GM12878 (cell line): Measurements from ENCODE around the gene DPYSL4. TPM values are rescaled to one million over a fixed set of nuclear protein-coding genes. Genes with fewer than 3 reads are reported as not detected.

Experiments used
- ATAC-seq: fragments of 200-7000 bp; cut with Tn5 transposase; 3 replicates; pipeline ENCODE4 v1.9.1; 2020; ENCODE audit warnings: mild to moderate bottlenecking, moderate library complexity
- BruUV-seq: library from RNA; stranded (reverse); fragments of 400-500 nt; replicated peaks from 2 replicates; lab custom pipeline; 2021; lab: Mats Ljungman, UMichigan
- CTCF ChIA-PET: fragments of 300-600 bp; sonication (Branson Sonifier 250); formaldehyde crosslinking; extraction: SDS; loops from one replicate; lab custom pipeline; 2021; ENCODE audit warnings: inconsistent platforms; lab: Yijun Ruan, JAX
- POLR2A ChIA-PET: fragments of 350-600 bp; formaldehyde crosslinking; extraction: SDS; loops from one replicate; lab custom pipeline; 2021; ENCODE audit warnings: inconsistent platforms; lab: Charles Lee
- RAD21 ChIA-PET: fragments of 300-600 bp; sonication (Branson Sonifier 250); formaldehyde crosslinking; loops from one replicate; lab custom pipeline; 2023; ENCODE audit warnings: antibody characterized with exemption; ENCODE audit not compliant: unreplicated experiment; lab: Charles Lee
- SMC1A ChIA-PET: fragments of 300-600 bp; sonication (Branson Sonifier 250); formaldehyde crosslinking; loops from one replicate; lab custom pipeline; 2023; ENCODE audit not compliant: unreplicated experiment, uncharacterized antibody; lab: Charles Lee
- DNase-seq: peaks from one replicate; pipeline ENCODE4 v3.0.0-alpha.2; 2011; ENCODE audit warnings: low read depth, low spot score
- FAIRE-seq: peaks from 3 replicates; lab custom pipeline; 2011; peaks lifted over from hg19 to GRCh38; lab: Jason Lieb, UNC
- H2AFZ ChIP-seq: 2 replicates; pipeline ENCODE4 v1.6.0; 2011; ENCODE audit warnings: low read depth, low read length, control low read depth; ENCODE audit not compliant: control insufficient read depth
- H3K27ac ChIP-seq: 2 replicates; pipeline ENCODE4 v1.5.1; 2011; ENCODE audit warnings: control low read depth; ENCODE audit not compliant: control insufficient read depth, insufficient read depth
- H3K27me3 ChIP-seq, 2 experiments: replicated peaks in 1 of 2; 2 replicates each; pipeline versions ENCODE4 v1.6.0 to v1.6.1; 2011; ENCODE audit warnings: low read length in 1 of 2; ENCODE audit not compliant: control insufficient read depth in 2 of 2, insufficient read depth in 2 of 2
- H3K36me3 ChIP-seq, 2 experiments: 2 replicates each; pipeline ENCODE4 v1.5.1; 2011; ENCODE audit warnings: low read length in 1 of 2; ENCODE audit not compliant: control insufficient read depth in 2 of 2, insufficient read depth in 2 of 2
- H3K4me1 ChIP-seq: 2 replicates; pipeline ENCODE4 v1.6.1; 2011; ENCODE audit warnings: mild to moderate bottlenecking, low read length, moderate library complexity, mixed read lengths; ENCODE audit not compliant: control insufficient read depth, insufficient read depth
- H3K4me2 ChIP-seq: 2 replicates; pipeline ENCODE4 v1.6.0; 2011; ENCODE audit warnings: control low read depth; ENCODE audit not compliant: control insufficient read depth, insufficient read depth
- H3K4me3 ChIP-seq: fragments of 200-600 bp; sonication (generic); 2 replicates; pipeline ENCODE4 v1.5.1; 2016
- H3K79me2 ChIP-seq: 2 replicates; pipeline ENCODE4 v1.6.0; 2011; ENCODE audit warnings: low read length; ENCODE audit not compliant: control insufficient read depth, insufficient read depth
- H3K9ac ChIP-seq: 2 replicates; pipeline ENCODE4 v1.8.0; 2011; ENCODE audit warnings: low read length, control low read depth, mixed read lengths; ENCODE audit not compliant: control insufficient read depth, insufficient read depth
- H3K9me3 ChIP-seq: replicated peaks from 3 replicates; pipeline ENCODE4 v1.5.1; 2011; ENCODE audit warnings: mild to moderate bottlenecking, low read length; ENCODE audit not compliant: control insufficient read depth, insufficient read depth
- H4K20me1 ChIP-seq: 2 replicates; pipeline ENCODE4 v1.6.0; 2011; ENCODE audit not compliant: control insufficient read depth, insufficient read depth
- BCL3 ChIP-seq: IDR thresholded peaks from 2 replicates; pipeline ENCODE4 v1.6.1; 2011; ENCODE audit warnings: borderline replicate concordance, low read depth, mild to moderate bottlenecking, moderate library complexity, low read length; ENCODE audit not compliant: insufficient read depth, poor library complexity, severe bottlenecking
- BMI1 ChIP-seq: fragments of 450-650 bp; IDR thresholded peaks from 2 replicates; pipeline ENCODE4 v1.6.1; 2016; ENCODE audit warnings: mild to moderate bottlenecking, moderate library complexity, borderline replicate concordance
- E2F4 ChIP-seq: IDR thresholded peaks from 2 replicates; pipeline ENCODE4 v1.6.1; 2012; ENCODE audit warnings: low read depth, low read length, improper control_type of control experiment
- E4F1 ChIP-seq: fragments of 450-650 bp; IDR thresholded peaks from 2 replicates; pipeline ENCODE4 v1.6.1; 2018; ENCODE audit warnings: borderline replicate concordance, mild to moderate bottlenecking; ENCODE audit not compliant: partially characterized antibody
- FOS ChIP-seq: IDR thresholded peaks from 3 replicates; pipeline ENCODE4 v1.6.1; 2011; ENCODE audit warnings: borderline replicate concordance; ENCODE audit not compliant: insufficient read length; ENCODE audit errors: extremely low read depth
- HDGF ChIP-seq: fragments of 450-650 bp; IDR thresholded peaks from 2 replicates; pipeline ENCODE4 v1.6.1; 2016; ENCODE audit warnings: antibody characterized with exemption
- MXI1 ChIP-seq: fragments of 150-350 bp; IDR thresholded peaks from 2 replicates; pipeline ENCODE4 v1.6.1; 2011; ENCODE audit warnings: low read depth, mild to moderate bottlenecking, inconsistent platforms, low read length, improper control_type of control experiment
- NR2C1 ChIP-seq: fragments of 450-650 bp; IDR thresholded peaks from 2 replicates; pipeline ENCODE4 v1.6.1; 2017; ENCODE audit warnings: antibody characterized with exemption, mild to moderate bottlenecking, moderate library complexity
- POLR2AphosphoS2 ChIP-seq: IDR thresholded peaks from 2 replicates; pipeline ENCODE4 v1.6.1; 2011; ENCODE audit warnings: low read depth, mild to moderate bottlenecking, low read length, improper control_type of control experiment, moderate library complexity
- SMAD5 ChIP-seq: IDR thresholded peaks from 2 replicates; pipeline ENCODE4 v1.6.1; 2016; ENCODE audit warnings: antibody characterized with exemption, low read depth
- SREBF1 ChIP-seq: IDR thresholded peaks from 2 replicates; pipeline ENCODE4 v1.6.1; 2012; ENCODE audit warnings: mild to moderate bottlenecking, low read length
- STAT3 ChIP-seq: IDR thresholded peaks from 2 replicates; pipeline ENCODE4 v1.6.1; 2011; ENCODE audit warnings: low read depth, low read length, improper control_type of control experiment
- TCF7 ChIP-seq: IDR thresholded peaks from 2 replicates; pipeline ENCODE4 v1.6.1; 2014; ENCODE audit warnings: antibody characterized with exemption, borderline replicate concordance
- ZNF592 ChIP-seq: fragments of 450-650 bp; IDR thresholded peaks from 2 replicates; pipeline ENCODE4 v1.6.1; 2017; ENCODE audit warnings: mild to moderate bottlenecking, moderate library complexity
- ZSCAN29 ChIP-seq: fragments of 450-650 bp; IDR thresholded peaks from 2 replicates; pipeline ENCODE4 v1.6.1; 2017; ENCODE audit warnings: mild to moderate bottlenecking, moderate library complexity
- WGBS: methylation state at CpG from one replicate; pipeline ENCODE4 v1.1.6; 2016; ENCODE audit warnings: low lambda C conversion rate; ENCODE audit not compliant: insufficient replicate concordance, insufficient coverage; ENCODE audit errors: missing lambda C conversion rate; 5-methylcytosine and 5-hydroxymethylcytosine counted together
- in situ Hi-C: fragments of 300-500 bp; cut with MboI; formaldehyde crosslinking; loops from 9 replicates; pipeline ENCODE4 v1.14.3; 2018; ENCODE audit warnings: mixed read lengths
- intact Hi-C: fragments of 100-400 bp; cut with micrococcal nuclease; formaldehyde crosslinking; loops from one replicate; pipeline ENCODE4 v1.14.2; 2022; ENCODE audit not compliant: unreplicated experiment
- polyA plus RNA-seq, 11 experiments: library from polyadenylated mRNA; depleted of rRNA in 4 of 11; unstranded in 6 of 11; stranded (reverse) in 5 of 11; fragments of >200 nt; fragmentation: Nextera tagmentation in 4 of 11; fragmentation: Illumina TruSeq in 1 of 11; extraction: Ambion mirVana in 4 of 11; extraction: Trizol in 1 of 11; gene quantifications; 1 replicate in 1 of 11; 2 replicates in 10 of 11; pipeline versions ENCODE4 v1.2.1 to v1.2.3, GENCODE V29; 2011 to 2016; ENCODE audit warnings: inconsistent platforms in 2 of 11, missing spikeins in 2 of 11, low read depth in 1 of 11
- total RNA-seq, 4 experiments: library from RNA; depleted of rRNA in 3 of 4; stranded (reverse); fragments of >200 nt in 3 of 4; fragmentation: Illumina TruSeq in 1 of 4; extraction: Trizol in 1 of 4; gene quantifications; 2 replicates each; pipeline versions ENCODE4 v1.2.1 to v1.2.3, GENCODE V29; 2013 to 2021

DPYSL4 gene
- total and polyA plus RNA-seq, 10 of the 15 experiments (the other 5 are each of a cell fraction or from before 2014, with no cell fraction given), result 0.10 to 0.21 TPM; not detected in 8

GRCh38 chr10:132240581-132240980 lies 53.8 kb downstream of the DPYSL4 start:
- intact Hi-C loops, result no loop called here

More at GRCh38 chr10:132240581-132240980, 53.8 kb downstream of the DPYSL4 start:
- Histone ChIP-seq H3K9me3 (no peaks in the 10 kb centered on the region), H4K20me1 (no peaks in the 10 kb centered on the region), H2AFZ (no peak overlapping the region), H3K4me3 (no peak overlapping the region), H3K79me2 (no peaks in the 10 kb centered on the region), H3K27me3 (no peaks in the 10 kb centered on the region), H3K4me1 (no peaks in the 10 kb centered on the region), H3K4me2 (no peak overlapping the region), H3K27ac (no peak overlapping the region), H3K36me3 (no peaks in the 10 kb centered on the region), H3K9ac (no peak overlapping the region)
- ATAC-seq (no peak), DNase-seq (no peak), FAIRE-seq (no peak)
- TF ChIP-seq ZNF592, result no peak
- no peak for TF ChIP-seq FOS
- no peak for TF ChIP-seq STAT3
- TF ChIP-seq SREBF1, result no peak
- no peak for TF ChIP-seq SMAD5
- no peak for TF ChIP-seq E2F4
- TF ChIP-seq NR2C1, result no peak
- TF ChIP-seq BMI1, result no peak
- no peak for TF ChIP-seq E4F1
- no peak for TF ChIP-seq POLR2AphosphoS2
- TF ChIP-seq TCF7, result no peak
- TF ChIP-seq MXI1, result no peak
- TF ChIP-seq BCL3, result no peak
- no peak for TF ChIP-seq ZSCAN29
- no peak for TF ChIP-seq HDGF
- BruUV-seq, result no TSS peak
- ChIA-PET RAD21 (no interaction called here), POLR2A (no interaction called here), CTCF (no interaction called here), SMC1A (no interaction called here)
- in situ Hi-C loops, result no loop called here
- 47% methylated on average over 16 of the region's 16 CpGs for WGBS
